K562 (cell line): ENCODE results near the gene VBP1. TPM values are rescaled to one million over a fixed set of nuclear protein-coding genes. Genes with fewer than 3 reads are reported as not detected.

Experiments used
- ATF7 ChIP-seq: fragments of 450-650 bp; IDR thresholded peaks from 2 replicates; pipeline ENCODE4 v1.7.1; 2014; ENCODE audit warnings: mild to moderate bottlenecking, moderate library complexity
- BACH1 ChIP-seq: fragments of 200-800 bp; sonication (Bioruptor generic); IDR thresholded peaks from 2 replicates; pipeline ENCODE4 v1.6.1; 2016; ENCODE audit warnings: missing genetic modification characterization, missing compliant biosample characterization
- BMI1 ChIP-seq: fragments of 150-350 bp; IDR thresholded peaks from 2 replicates; pipeline ENCODE4 v1.6.1; 2014; ENCODE audit warnings: low read length
- BRF1 ChIP-seq: IDR thresholded peaks from 3 replicates; pipeline ENCODE4 v1.6.1; 2011; ENCODE audit warnings: borderline replicate concordance, mild to moderate bottlenecking; ENCODE audit not compliant: insufficient read length; ENCODE audit errors: extremely low read depth
- CHAMP1 ChIP-seq: fragments of 450-650 bp; IDR thresholded peaks from 2 replicates; pipeline ENCODE4 v1.6.1; 2016; ENCODE audit warnings: mild to moderate bottlenecking
- FOXP1 ChIP-seq: sonication (generic); formaldehyde crosslinking; IDR thresholded peaks from 2 replicates; pipeline ENCODE4 v1.8.0; 2022; ENCODE audit warnings: mild to moderate bottlenecking, missing genetic modification reagents
- FUS ChIP-seq: fragments of 200-400 bp; formaldehyde crosslinking; optimal IDR thresholded peaks from 2 replicates; pipeline ENCODE3; 2017; ENCODE audit warnings: low read depth, low read length
- GATA2 ChIP-seq: sonication (generic); formaldehyde crosslinking; IDR thresholded peaks from 2 replicates; pipeline ENCODE4 v1.4.0; 2020; ENCODE audit warnings: mild to moderate bottlenecking, missing genetic modification reagents
- HNRNPUL1 ChIP-seq: fragments of 200-400 bp; formaldehyde crosslinking; IDR thresholded peaks from 2 replicates; pipeline ENCODE4 v1.6.1; 2017; ENCODE audit warnings: low read length
- KAT2B ChIP-seq: IDR thresholded peaks from one replicate; pipeline ENCODE4 v1.6.1; 2012; ENCODE audit warnings: low read depth, mild to moderate bottlenecking, control low read depth, inconsistent platforms, low read length, moderate library complexity
- L3MBTL2 ChIP-seq: fragments of 450-650 bp; IDR thresholded peaks from 2 replicates; pipeline ENCODE4 v1.6.1; 2016; ENCODE audit warnings: mild to moderate bottlenecking, moderate library complexity
- NR3C1 ChIP-seq: sonication (generic); formaldehyde crosslinking; IDR thresholded peaks from 2 replicates; pipeline ENCODE4 v1.8.1; 2022; ENCODE audit warnings: missing genetic modification reagents
- PHF21A ChIP-seq: fragments of 450-650 bp; IDR thresholded peaks from 2 replicates; pipeline ENCODE4 v1.6.1; 2017; ENCODE audit warnings: low read depth, borderline replicate concordance
- POLR2H ChIP-seq: IDR thresholded peaks from 2 replicates; pipeline ENCODE4 v1.6.1; 2016; ENCODE audit warnings: missing genetic modification characterization, low read depth, mild to moderate bottlenecking, control low read depth, missing compliant biosample characterization, moderate library complexity
- POU5F1 ChIP-seq: fragments of 150-350 bp; IDR thresholded peaks from 2 replicates; pipeline ENCODE4 v1.6.1; 2014; ENCODE audit warnings: borderline replicate concordance, low read length, low read depth, mild to moderate bottlenecking; ENCODE audit not compliant: partially characterized antibody
- RBM25 ChIP-seq: fragments of 200-400 bp; formaldehyde crosslinking; IDR thresholded peaks from 2 replicates; pipeline ENCODE4 v1.6.1; 2018; ENCODE audit warnings: low read length, low read depth, moderate library complexity; ENCODE audit not compliant: severe bottlenecking
- TAF7 ChIP-seq: fragments of 450-650 bp; IDR thresholded peaks from 2 replicates; pipeline ENCODE4 v1.6.1; 2016; ENCODE audit warnings: missing genetic modification characterization, missing compliant biosample characterization
- ZNF277 ChIP-seq: fragments of 250-450 bp; sonication (Bioruptor Pico); IDR thresholded peaks from 2 replicates; pipeline ENCODE4 v1.8.0; 2022; ENCODE audit warnings: inconsistent platforms, mild to moderate bottlenecking, moderate library complexity, borderline replicate concordance
- ZNF395 ChIP-seq: fragments of 200-800 bp; sonication (Bioruptor generic); IDR thresholded peaks from 2 replicates; pipeline ENCODE4 v1.6.1; 2017; ENCODE audit warnings: missing genetic modification characterization, missing compliant biosample characterization
- ZNF740 ChIP-seq, 3 experiments: fragments of 200-800 bp in 1 of 3; sonication (Bioruptor generic) in 1 of 3; sonication (generic) in 1 of 3; formaldehyde crosslinking in 1 of 3; IDR thresholded peaks; 2 replicates each; pipeline versions ENCODE4 v1.6.1 to v1.8.0; 2016 to 2022; ENCODE audit warnings: mild to moderate bottlenecking in 2 of 3, missing compliant biosample characterization in 2 of 3, missing genetic modification characterization in 2 of 3, missing genetic modification reagents in 1 of 3
- ZNF778 ChIP-seq: fragments of 450-650 bp; formaldehyde crosslinking; IDR thresholded peaks from 2 replicates; pipeline ENCODE4 v1.4.0; 2020; ENCODE audit warnings: mild to moderate bottlenecking, moderate library complexity
- polyA plus RNA-seq, 8 experiments: library from polyadenylated mRNA; depleted of rRNA in 4 of 8; stranded (reverse) in 5 of 8; unstranded in 3 of 8; fragments of >200 nt; fragmentation: Nextera tagmentation in 2 of 8; fragmentation: Illumina TruSeq in 1 of 8; extraction: Ambion mirVana in 2 of 8; extraction: Trizol in 1 of 8; gene quantifications; 2 replicates each; pipeline versions ENCODE4 v1.2.1 to v1.2.3, GENCODE V29; 2011 to 2014; ENCODE audit warnings: inconsistent platforms in 1 of 8, missing spikeins in 1 of 8
- total RNA-seq, 7 experiments: library from RNA; depleted of rRNA in 6 of 7; stranded (reverse); fragments of >200 nt in 6 of 7; fragmentation: Illumina TruSeq in 2 of 7; extraction: Trizol in 2 of 7; gene quantifications; 2 replicates each; pipeline versions ENCODE4 v1.2.1 to v1.2.3, GENCODE V29; 2011 to 2021; ENCODE audit warnings: low replicate concordance in 1 of 7

Gene VBP1
- total and polyA plus RNA-seq, 9 of the 15 experiments (the other 6 are each of a cell fraction or from before 2014, with no cell fraction given) = 83.2 to 263 (median 151) TPM

GRCh38 chrX:155216179-155216939 is at the start of gene VBP1 (continued):
- TF ChIP-seq POLR2H (tag) (peak; percentile 76), BMI1 (no peak), ZNF277 (CRISPR knock-in tag) (no peak), ATF7 (no peak), FOXP1 (CRISPR knock-in tag) (no peak), CHAMP1 (no peak), ZNF778 (CRISPR knock-in tag) (no peak), KAT2B (no peak), BRF1 (no peak), POU5F1 (no peak), FUS (no peak), GATA2 (CRISPR knock-in tag) (no peak), ZNF740 (CRISPR knock-in tag; IDR thresholded peaks at IDR 0.05) (no peak), ZNF740 (tag; IDR thresholded peaks at IDR 0.05) (no peak), PHF21A (no peak), TAF7 (tag) (peak; percentile 92), HNRNPUL1 (no peak), ZNF395 (no peak), RBM25 (peak; percentile 91), L3MBTL2 (0 out of 2 replicates have a peak, but pooled peaks have one; percentile 16), NR3C1 (CRISPR knock-in tag) (no peak), BACH1 (no peak)
